ENCODE results near the gene ANXA7.

The ANXA7 gene

DNA sequence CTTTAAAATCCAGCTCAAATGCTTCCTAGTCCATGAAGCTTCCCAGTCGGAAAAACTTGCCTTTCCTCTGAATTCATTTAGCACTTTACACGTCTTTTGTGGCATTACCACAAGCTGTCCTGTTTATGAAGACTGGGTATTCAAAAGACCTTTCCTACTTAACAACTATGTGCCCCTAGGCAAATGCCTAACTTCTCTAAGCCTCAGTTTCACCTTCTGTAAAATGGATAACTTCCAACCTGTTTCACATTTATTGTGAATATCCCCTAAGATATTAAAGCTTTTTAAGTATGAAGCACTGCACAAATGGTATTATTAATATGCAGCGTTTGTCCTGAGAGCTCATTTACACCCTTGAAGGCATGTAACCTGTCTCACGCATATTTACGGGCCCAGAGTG is 56.0 kb downstream of the ANXA7 start:
- TF ChIP-seq CTCF (conservative IDR thresholded peaks at IDR 0.05; ENCODE audit: control insufficient read depth, insufficient read depth, low read depth, low read length): no peak
- no peak for DNase-seq (ENCODE audit: low read depth)
- H3K4me3 ChIP-seq (ENCODE audit: control insufficient read depth, low read depth, low read length): peak overlapping the region; percentile 88

DNA sequence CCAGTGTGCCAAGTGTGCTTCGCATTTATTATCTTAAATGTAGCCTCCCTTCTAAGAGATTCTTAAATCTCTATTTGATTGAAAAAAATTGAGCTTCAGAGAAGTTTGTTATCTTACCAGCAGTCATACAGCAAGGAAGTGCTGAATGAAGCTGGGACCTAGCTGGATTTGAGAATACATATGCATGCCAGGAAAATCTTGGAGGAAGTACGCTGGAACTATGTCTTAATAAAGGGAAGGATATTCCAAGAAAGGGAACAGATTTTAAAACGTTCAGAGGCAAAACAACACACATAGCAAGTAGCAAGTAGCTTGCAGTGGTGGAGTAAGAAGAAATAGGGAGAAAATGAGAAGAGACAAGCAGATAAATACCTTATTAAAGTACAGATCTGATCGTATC is 56.7 kb downstream of the ANXA7 start:
- DNase-seq (ENCODE audit: low read depth): no peak
- TF ChIP-seq CTCF (conservative IDR thresholded peaks at IDR 0.05; ENCODE audit: control insufficient read depth, insufficient read depth, low read depth, low read length): no peak
- H3K4me3 ChIP-seq (ENCODE audit: control insufficient read depth, low read depth, low read length): no peak overlapping the region

DNA sequence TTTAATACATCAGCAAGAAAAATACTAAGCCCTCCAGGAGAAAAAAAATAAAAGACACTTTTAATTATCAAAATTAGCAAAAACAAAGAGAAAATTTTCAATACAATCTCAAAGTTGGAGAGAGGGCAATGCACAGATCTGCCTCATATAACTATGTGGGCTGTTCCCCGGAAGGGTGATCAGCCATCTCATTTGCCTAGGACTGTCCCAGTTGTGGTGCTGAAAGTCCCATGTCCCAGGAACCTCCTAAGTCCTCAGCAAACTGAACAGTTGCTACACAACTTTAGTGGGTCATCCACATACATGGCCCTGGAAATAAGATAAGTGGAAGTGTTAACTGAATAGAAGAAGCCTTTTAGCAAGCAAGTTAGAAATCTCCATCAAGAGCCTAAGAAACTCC is 69.6 kb downstream of the ANXA7 start:
- no peak for TF ChIP-seq CTCF (conservative IDR thresholded peaks at IDR 0.05; ENCODE audit: control insufficient read depth, insufficient read depth, low read depth, low read length)
- no peak overlapping the region for H3K4me3 ChIP-seq (ENCODE audit: control insufficient read depth, low read depth, low read length)
- DNase-seq (ENCODE audit: low read depth): no peak

DNA sequence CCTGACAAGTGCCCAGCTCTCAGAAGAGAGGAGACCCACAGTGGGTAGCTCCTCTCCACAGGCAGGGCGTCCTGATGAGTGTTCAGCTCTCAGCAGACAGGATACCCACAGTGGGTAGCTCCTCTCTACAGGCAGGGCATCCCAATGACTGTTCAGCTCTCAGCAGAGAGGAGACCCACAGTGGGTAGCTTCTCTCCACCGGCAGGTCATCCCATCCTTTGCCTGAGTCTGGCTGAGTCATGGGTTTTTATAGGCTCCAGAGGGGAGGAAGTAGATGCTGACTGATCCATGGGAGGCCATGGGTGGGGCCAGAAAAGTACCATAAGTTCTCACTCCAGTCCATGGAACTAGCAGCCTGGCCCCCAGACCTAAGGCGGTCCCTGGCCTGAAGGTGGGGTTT is 73.7 kb downstream of the ANXA7 start:
- no peak for TF ChIP-seq CTCF (conservative IDR thresholded peaks at IDR 0.05; ENCODE audit: control insufficient read depth, insufficient read depth, low read depth, low read length)
- DNase-seq (ENCODE audit: low read depth): no peak
- no peak overlapping the region for H3K4me3 ChIP-seq (ENCODE audit: control insufficient read depth, low read depth, low read length)

- no peak overlapping the region for H3K4me3 ChIP-seq (ENCODE audit: control insufficient read depth, low read depth, low read length)
- DNase-seq (ENCODE audit: low read depth): no peak
- no peak for TF ChIP-seq CTCF (conservative IDR thresholded peaks at IDR 0.05; ENCODE audit: control insufficient read depth, insufficient read depth, low read depth, low read length)
These were observed 74.4 kb downstream of the ANXA7 start for GRCh38 chr10:73339436-73339835.

DNA sequence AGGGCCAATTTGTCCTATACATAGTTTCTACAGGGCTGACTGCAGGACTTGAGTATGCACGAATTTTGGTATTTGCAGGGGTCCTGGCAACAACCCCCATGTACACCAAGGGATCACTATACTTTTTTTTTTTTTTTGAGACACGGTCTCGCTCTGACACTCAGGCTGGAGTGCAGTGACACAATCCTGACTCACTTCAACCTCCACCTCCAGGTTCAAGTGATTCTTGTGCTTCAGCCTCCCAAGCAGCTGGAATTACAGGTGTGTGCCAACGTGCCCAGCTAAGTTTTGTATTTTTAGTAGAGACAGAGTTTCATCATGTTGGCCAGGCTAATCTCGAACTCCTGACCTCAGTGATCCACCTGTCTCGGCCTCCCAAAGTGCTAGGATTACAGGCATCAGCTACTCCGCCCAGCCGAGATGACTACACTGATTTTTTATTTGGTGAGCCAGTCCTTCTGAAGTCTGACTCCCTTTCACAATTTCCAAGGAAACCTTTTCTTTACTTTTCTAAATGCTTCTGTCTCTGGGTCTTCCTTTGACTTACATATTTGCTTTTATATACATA is 75.0 kb downstream of the ANXA7 start:
- no peak for DNase-seq (ENCODE audit: low read depth)
- H3K4me3 ChIP-seq (ENCODE audit: control insufficient read depth, low read depth, low read length): no peak overlapping the region
- TF ChIP-seq CTCF (conservative IDR thresholded peaks at IDR 0.05; ENCODE audit: control insufficient read depth, insufficient read depth, low read depth, low read length): no peak

DNA sequence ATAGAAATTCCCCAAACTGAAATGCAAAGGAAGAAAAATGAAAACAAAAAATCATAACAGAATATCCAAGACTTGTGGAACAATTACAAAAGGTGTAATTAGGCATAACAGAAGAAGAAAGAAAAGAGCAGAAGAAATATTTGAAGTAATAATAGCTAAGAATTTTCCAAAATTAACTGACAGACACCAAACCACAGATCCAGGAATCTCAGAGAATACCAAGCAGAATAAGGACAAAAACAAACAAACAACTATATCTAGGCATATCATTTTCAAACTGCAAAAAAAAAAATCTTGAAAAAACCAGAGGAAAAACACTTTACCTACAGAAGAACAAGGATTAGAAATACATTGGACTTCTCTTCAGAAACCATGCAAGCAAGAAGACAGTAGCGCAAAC is 80.7 kb downstream of the ANXA7 start:
- no peak for TF ChIP-seq CTCF (conservative IDR thresholded peaks at IDR 0.05; ENCODE audit: control insufficient read depth, insufficient read depth, low read depth, low read length)
- H3K4me3 ChIP-seq (ENCODE audit: control insufficient read depth, low read depth, low read length): no peak overlapping the region
- no peak for DNase-seq (ENCODE audit: low read depth)

All from fibroblast of mammary gland (primary cell).